B cell (primary cell): Measurements from ENCODE around the gene EHD1. TPM values are rescaled to one million over a fixed set of nuclear protein-coding genes. Genes with fewer than 3 reads are reported as not detected.

ENCODE experiments used
- ATAC-seq: fragments of 200-7000 bp; cut with Tn5 transposase; one replicate; pipeline ENCODE4 v1.10.0; 2021; ENCODE audit warnings: low read depth, mild to moderate bottlenecking, moderate number of reproducible peaks, moderate library complexity
- CTCF ChIA-PET: fragments of 350-600 bp; sonication (Branson Sonifier 250); formaldehyde crosslinking; loops from one replicate; lab custom pipeline; 2021; ENCODE audit warnings: antibody characterized with exemption, inconsistent platforms; lab: Charles Lee
- POLR2A ChIA-PET: fragments of 350-600 bp; sonication (Branson Sonifier 250); formaldehyde crosslinking; loops from one replicate; lab custom pipeline; 2021; ENCODE audit warnings: antibody characterized with exemption; lab: Charles Lee
- DNase-seq: peaks from one replicate; pipeline ENCODE4 v3.0.0; 2013
- H2AFZ ChIP-seq: 2 replicates; pipeline ENCODE4 v1.6.1; 2012; ENCODE audit warnings: mild to moderate bottlenecking, low read depth, low read length; ENCODE audit not compliant: insufficient read depth, poor library complexity, severe bottlenecking
- H3K27ac ChIP-seq, 2 donors: 1 replicate in 1 of 2; 2 replicates in 1 of 2; pipeline ENCODE4 v1.5.1; 2012 to 2013; ENCODE audit warnings: low read length in 2 of 2, mild to moderate bottlenecking in 2 of 2, moderate library complexity in 1 of 2
- H3K27me3 ChIP-seq, 4 experiments: fragments of 200-600 bp in 1 of 4; sonication (generic) in 1 of 4; replicated peaks in 1 of 4; 1 replicate in 2 of 4; 2 replicates in 2 of 4; pipeline versions ENCODE4 v1.6.1 to v1.7.0; 2013 to 2016; ENCODE audit warnings: low read length in 3 of 4, mild to moderate bottlenecking in 2 of 4, mixed read lengths in 1 of 4, moderate library complexity in 1 of 4; ENCODE audit not compliant: insufficient read depth in 4 of 4, control insufficient read depth in 3 of 4; ENCODE audit errors: control extremely low read depth in 1 of 4
- H3K36me3 ChIP-seq, 2 experiments: replicated peaks in 1 of 2; 1 replicate in 1 of 2; 2 replicates in 1 of 2; pipeline versions ENCODE4 v1.6.1 to v1.7.1; 2013; ENCODE audit warnings: low read length in 1 of 2; ENCODE audit not compliant: insufficient read depth in 2 of 2, control insufficient read depth in 1 of 2; ENCODE audit errors: control extremely low read depth in 1 of 2, extremely low read depth in 1 of 2
- H3K4me1 ChIP-seq, 2 donors: fragments of 200-600 bp in 1 of 2; sonication (generic) in 1 of 2; 1 replicate in 1 of 2; 2 replicates in 1 of 2; pipeline versions ENCODE4 v1.5.1 to v1.6.1; 2013 to 2017; ENCODE audit warnings: low read length in 2 of 2; ENCODE audit not compliant: control insufficient read depth in 2 of 2, insufficient read depth in 2 of 2
- H3K4me2 ChIP-seq: replicated peaks from 2 replicates; pipeline ENCODE3; 2012; ENCODE audit warnings: mild to moderate bottlenecking, low read depth, low read length; ENCODE audit not compliant: poor library complexity, severe bottlenecking
- H3K4me3 ChIP-seq, 5 experiments: fragments of 200-600 bp in 1 of 5; sonication (generic) in 1 of 5; 1 replicate in 3 of 5; 2 replicates in 2 of 5; pipeline versions ENCODE4 v1.5.1 to v1.7.0; 2011 to 2016; ENCODE audit warnings: low read length in 4 of 5, mild to moderate bottlenecking in 4 of 5, low read depth in 2 of 5, control low read depth in 1 of 5, moderate library complexity in 1 of 5; ENCODE audit not compliant: insufficient read depth in 1 of 5; ENCODE audit errors: control extremely low read depth in 1 of 5, extremely low read depth in 1 of 5
- H3K79me2 ChIP-seq: fragments of 200-600 bp; sonication (generic); one replicate; pipeline ENCODE4 v1.6.0; 2016; ENCODE audit warnings: low read length; ENCODE audit not compliant: control insufficient read depth, insufficient read depth
- H3K9ac ChIP-seq: fragments of 200-600 bp; sonication (generic); 2 replicates; pipeline ENCODE4 v1.6.1; 2017; ENCODE audit warnings: mild to moderate bottlenecking, low read length, moderate library complexity
- H3K9me3 ChIP-seq, 3 donors: one replicate each; pipeline versions ENCODE4 v1.6.1 to v1.7.1; 2013; ENCODE audit warnings: low read length in 2 of 3; ENCODE audit not compliant: control insufficient read depth in 2 of 3, insufficient read depth in 1 of 3; ENCODE audit errors: control extremely low read depth in 1 of 3
- H4K20me1 ChIP-seq: 2 replicates; pipeline ENCODE4 v1.6.0; 2012; ENCODE audit warnings: mild to moderate bottlenecking, low read length; ENCODE audit not compliant: insufficient read depth, control insufficient read depth, poor library complexity, severe bottlenecking
- H3K27ac Mint-ChIP-seq: one replicate; pipeline ENCODE4 v1.8.0; 2021; ENCODE audit warnings: mixed read lengths
- H3K27me3 Mint-ChIP-seq: one replicate; pipeline ENCODE4 v1.8.0; 2021; ENCODE audit warnings: mixed read lengths
- H3K4me1 Mint-ChIP-seq: one replicate; pipeline ENCODE4 v1.8.0; 2021; ENCODE audit warnings: mixed read lengths
- H3K4me3 Mint-ChIP-seq: one replicate; pipeline ENCODE4 v1.8.0; 2021; ENCODE audit warnings: mixed read lengths
- H3K9me3 Mint-ChIP-seq: one replicate; pipeline ENCODE4 v1.8.0; 2022; ENCODE audit warnings: mixed read lengths; ENCODE audit not compliant: insufficient read depth
- CTCF ChIP-seq: fragments of 200-600 bp; IDR thresholded peaks from one replicate; pipeline ENCODE4 v1.8.0; 2022; ENCODE audit warnings: antibody characterized with exemption, mild to moderate bottlenecking
- EZH2 ChIP-seq: IDR thresholded peaks from 2 replicates; pipeline ENCODE4 v1.6.1; 2012; ENCODE audit warnings: borderline replicate concordance, low read depth, mild to moderate bottlenecking, moderate library complexity, low read length; ENCODE audit not compliant: insufficient read depth, poor library complexity, severe bottlenecking
- WGBS: methylation state at CpG from one replicate; pipeline ENCODE4 v1.1.5; 2013; ENCODE audit warnings: missing lambda C conversion rate; ENCODE audit not compliant: insufficient coverage; 5-methylcytosine and 5-hydroxymethylcytosine counted together
- intact Hi-C: fragments of 100-400 bp; cut with micrococcal nuclease; formaldehyde crosslinking; loops from one replicate; pipeline ENCODE4 v1.10.0; 2022
- polyA plus RNA-seq: library from polyadenylated mRNA; depleted of rRNA; stranded (reverse); fragments of >200 nt; gene quantifications from 2 replicates; pipeline ENCODE4 v1.2.3, GENCODE V29; 2012
- total RNA-seq, 2 donors: library from RNA; stranded (reverse); fragments of 120-200 nt in 1 of 2; gene quantifications; 1 replicate in 1 of 2; 2 replicates in 1 of 2; pipeline versions ENCODE4 v1.2.3 to v1.2.4, GENCODE V29; 2013 to 2022

Gene EHD1
- total and polyA plus RNA-seq, 2 donors (not counting 1 experiment from before 2014, with no cell fraction given): 208 to 280 TPM

GRCh38 chr11:64859542-64860414 is 18.6 kb downstream of the EHD1 start:
- ChIA-PET CTCF (interaction anchor here (0.6 to 29.2 kb wide), 7 partner anchors 9 to 649 kb away, joined by 3 to 1254 read pairs (median 4); partner anchors contain the start of genes CDC42BPG and EHD1), POLR2A (interaction anchor here (0.6 to 3.0 kb wide), 10 partner anchors 9 to 276 kb away, joined by 3 to 20 read pairs (median 4); partner anchors contain the start of genes ATG2A, EHD1 and RASGRP2)
- peak; percentile 67 for ATAC-seq
- Mint-ChIP-seq H3K27me3 (no peaks in the 10 kb centered on the region), H3K4me3 (peak overlapping the region; percentile 81), H3K27ac (peak overlapping the region; percentile 95), H3K4me1 (peaks cover 85% of the 10 kb centered on the region), H3K9me3 (no peaks in the 10 kb centered on the region)
- Histone ChIP-seq H3K36me3 (peaks cover 0 to 56% of the 10 kb centered on the region in 2 experiments), H3K4me1 (peaks cover 97 to 100% of the 10 kb centered on the region in 2 donors), H2AFZ (no peak overlapping the region), H3K27ac (peak overlapping the region; percentile 72 to 86), H4K20me1 (peaks cover 34% of the 10 kb centered on the region), H3K9me3 (peaks cover 0 to 4% (median 0%) of the 10 kb centered on the region in 3 donors), H3K27me3 (no peaks in the 10 kb centered on the region), H3K79me2 (peaks cover 99% of the 10 kb centered on the region), H3K4me3 (peak overlapping the region in 4 of 5 experiments; percentile 4 to 43 (median 17)), H3K9ac (peak overlapping the region; percentile 51), H3K4me2 (peak overlapping the region; percentile 76)
- peak; percentile 78 for DNase-seq
- 63% methylated on average over 33 of the region's 33 CpGs for WGBS
- no peak for TF ChIP-seq EZH2
- TF ChIP-seq CTCF: no peak
- intact Hi-C loops: loop anchor here (1.0 kb wide), 1 partner anchor 8 kb away; no protein-coding TSS in a partner anchor
